ENCODE data around the gene SHISA6.

Gene SHISA6

GRCh38 chr17:11578998-11579397 is 338.0 kb downstream of the SHISA6 start:
- in situ Hi-C loops (cut with MboI; ENCODE audit: low sequenced_read_pairs, unreplicated experiment) = no loop called here
- TF ChIP-seq, protein P1, sequence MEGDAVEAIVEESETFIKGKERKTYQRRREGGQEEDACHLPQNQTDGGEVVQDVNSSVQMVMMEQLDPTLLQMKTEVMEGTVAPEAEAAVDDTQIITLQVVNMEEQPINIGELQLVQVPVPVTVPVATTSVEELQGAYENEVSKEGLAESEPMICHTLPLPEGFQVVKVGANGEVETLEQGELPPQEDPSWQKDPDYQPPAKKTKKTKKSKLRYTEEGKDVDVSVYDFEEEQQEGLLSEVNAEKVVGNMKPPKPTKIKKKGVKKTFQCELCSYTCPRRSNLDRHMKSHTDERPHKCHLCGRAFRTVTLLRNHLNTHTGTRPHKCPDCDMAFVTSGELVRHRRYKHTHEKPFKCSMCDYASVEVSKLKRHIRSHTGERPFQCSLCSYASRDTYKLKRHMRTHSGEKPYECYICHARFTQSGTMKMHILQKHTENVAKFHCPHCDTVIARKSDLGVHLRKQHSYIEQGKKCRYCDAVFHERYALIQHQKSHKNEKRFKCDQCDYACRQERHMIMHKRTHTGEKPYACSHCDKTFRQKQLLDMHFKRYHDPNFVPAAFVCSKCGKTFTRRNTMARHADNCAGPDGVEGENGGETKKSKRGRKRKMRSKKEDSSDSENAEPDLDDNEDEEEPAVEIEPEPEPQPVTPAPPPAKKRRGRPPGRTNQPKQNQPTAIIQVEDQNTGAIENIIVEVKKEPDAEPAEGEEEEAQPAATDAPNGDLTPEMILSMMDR (IDR thresholded peaks at IDR 0.05; ENCODE audit: borderline replicate concordance, control extremely low read depth, extremely low read depth, insufficient read depth, missing control alignments) = no peak
- no peak for DNase-seq (ENCODE audit: low spot score)

DNA sequence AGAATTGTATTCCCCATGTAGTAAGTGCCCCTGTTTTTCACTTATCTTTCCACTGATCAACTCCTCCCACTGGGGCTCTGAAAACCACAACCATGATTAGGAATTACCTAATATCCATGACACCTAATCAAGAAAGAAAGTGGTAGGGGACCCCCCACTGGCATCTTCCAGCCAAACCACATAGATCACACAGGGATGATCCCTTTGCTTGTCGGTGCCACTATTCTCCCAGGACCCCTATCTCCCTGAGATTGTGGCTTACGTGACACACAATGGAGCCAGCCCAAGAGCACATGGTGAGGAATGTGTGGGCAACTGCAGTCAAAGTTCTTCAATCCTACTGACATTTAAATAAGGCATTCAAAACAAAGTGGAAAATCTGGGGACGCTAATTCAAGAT is 339.7 kb downstream of the SHISA6 start:
- in situ Hi-C loops (cut with MboI; ENCODE audit: low sequenced_read_pairs, unreplicated experiment) = no loop called here
- TF ChIP-seq, protein P1 (IDR thresholded peaks at IDR 0.05; ENCODE audit: borderline replicate concordance, control extremely low read depth, extremely low read depth, insufficient read depth, missing control alignments) = no peak
- no peak for DNase-seq (ENCODE audit: low spot score)

GRCh38 chr17:11582217-11582616 is 341.2 kb downstream of the SHISA6 start:
- no peak for DNase-seq (ENCODE audit: low spot score)
- in situ Hi-C loops (cut with MboI; ENCODE audit: low sequenced_read_pairs, unreplicated experiment) = no loop called here
- TF ChIP-seq, protein P1 (IDR thresholded peaks at IDR 0.05; ENCODE audit: borderline replicate concordance, control extremely low read depth, extremely low read depth, insufficient read depth, missing control alignments) = no peak

DNA sequence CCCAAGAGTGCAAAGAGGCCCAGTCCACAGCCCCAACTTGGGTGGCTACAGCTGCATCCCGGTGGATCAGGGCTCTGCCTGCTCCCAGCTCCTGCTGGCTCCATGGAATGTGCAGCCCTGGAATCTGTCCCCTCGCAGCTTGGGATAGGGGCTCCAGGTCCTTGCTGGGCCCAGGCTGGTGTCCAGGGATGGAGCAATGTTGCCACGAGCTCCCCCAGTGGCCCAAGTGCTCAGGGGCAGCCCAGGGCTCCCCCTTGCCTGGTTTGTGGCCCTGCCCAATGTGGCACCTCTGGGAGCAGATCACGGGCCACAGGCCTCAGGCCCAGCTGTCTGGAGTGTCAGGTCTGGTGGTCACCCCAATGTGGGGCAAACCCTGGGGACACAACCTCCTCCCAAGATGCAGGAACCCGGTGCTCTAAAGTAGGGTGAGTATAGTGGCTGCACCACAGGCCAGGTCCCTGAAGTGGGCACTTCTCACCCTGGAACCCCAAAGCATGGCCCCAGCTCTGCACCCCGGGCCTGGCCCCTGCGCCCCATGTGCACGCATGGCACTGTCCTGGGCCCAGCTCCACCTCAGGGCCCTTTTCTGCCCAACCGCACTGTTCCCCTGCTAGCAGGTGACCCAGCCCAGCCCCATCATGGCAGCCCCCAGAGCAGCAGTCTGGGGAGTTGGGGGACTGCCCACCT is 342.4 kb downstream of the SHISA6 start:
- TF ChIP-seq, protein P1 (IDR thresholded peaks at IDR 0.05; ENCODE audit: borderline replicate concordance, control extremely low read depth, extremely low read depth, insufficient read depth, missing control alignments) = no peak
- in situ Hi-C loops (cut with MboI; ENCODE audit: low sequenced_read_pairs, unreplicated experiment) = no loop called here
- DNase-seq (ENCODE audit: low spot score) = no peak

DNA sequence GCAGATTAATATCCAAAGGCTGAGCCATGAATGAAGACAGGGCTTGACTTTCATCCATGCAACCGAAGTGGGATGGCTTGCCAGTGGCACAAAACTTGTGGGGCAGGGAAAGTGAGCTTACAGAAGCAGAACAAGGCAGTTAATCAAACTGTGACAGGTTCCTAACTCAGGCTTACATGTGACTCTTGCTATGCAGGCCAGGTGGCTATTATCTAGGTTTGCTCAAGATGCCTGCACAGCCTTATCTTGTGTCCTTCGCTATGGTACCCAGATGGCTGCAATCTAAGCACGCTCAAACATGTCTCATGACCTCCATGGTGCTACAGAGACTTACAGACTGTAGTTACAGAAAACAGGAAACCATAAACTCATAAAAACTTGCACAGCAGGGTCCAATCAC is 348.7 kb downstream of the SHISA6 start:
- TF ChIP-seq, protein P1 (IDR thresholded peaks at IDR 0.05; ENCODE audit: borderline replicate concordance, control extremely low read depth, extremely low read depth, insufficient read depth, missing control alignments) = no peak
- DNase-seq (ENCODE audit: low spot score) = no peak
- in situ Hi-C loops (cut with MboI; ENCODE audit: low sequenced_read_pairs, unreplicated experiment) = no loop called here

- no peak for DNase-seq (ENCODE audit: low spot score)
- in situ Hi-C loops (cut with MboI; ENCODE audit: low sequenced_read_pairs, unreplicated experiment) = no loop called here
- TF ChIP-seq, protein P1 (IDR thresholded peaks at IDR 0.05; ENCODE audit: borderline replicate concordance, control extremely low read depth, extremely low read depth, insufficient read depth, missing control alignments) = no peak
These were observed 357.5 kb downstream of the SHISA6 start, which contains the start of gene DNAH9 for GRCh38 chr17:11598274-11599221. TSS of gene DNAH9 (plus strand) at chr17:11598470. CDS start at chr17:11598499, 29 bp downstream.

Measured in GM13976 (cell line).